WTC11 (cell line): ENCODE results near the gene CAPN1.

Source experiments
- ATF3 ChIP-seq: sonication (generic); formaldehyde crosslinking; conservative IDR thresholded peaks from 2 replicates; pipeline ENCODE4 v1.8.1; 2022; ENCODE audit warnings: mild to moderate bottlenecking, missing genetic modification reagents
- CREB1 ChIP-seq: sonication (generic); formaldehyde crosslinking; IDR thresholded peaks from 2 replicates; pipeline ENCODE4 v1.8.0; 2023; ENCODE audit warnings: mild to moderate bottlenecking, missing genetic modification reagents
- CTCF ChIP-seq: fragments of 200-600 bp; IDR thresholded peaks from 2 replicates; pipeline ENCODE4 v1.8.0; 2022; ENCODE audit warnings: antibody characterized with exemption
- E2F1 ChIP-seq: sonication (generic); formaldehyde crosslinking; IDR thresholded peaks from 2 replicates; pipeline ENCODE4 v1.8.0; 2022; ENCODE audit warnings: mild to moderate bottlenecking, missing genetic modification reagents
- MAX ChIP-seq: sonication (generic); formaldehyde crosslinking; IDR thresholded peaks from 2 replicates; pipeline ENCODE4 v1.8.0; 2022; ENCODE audit warnings: mild to moderate bottlenecking, missing genetic modification reagents
- NR3C1 ChIP-seq: sonication (generic); formaldehyde crosslinking; conservative IDR thresholded peaks from 2 replicates; pipeline ENCODE4 v1.8.1; 2023; ENCODE audit warnings: low read depth, mild to moderate bottlenecking, missing genetic modification reagents
- SMAD3 ChIP-seq: sonication (generic); formaldehyde crosslinking; IDR thresholded peaks from 2 replicates; pipeline ENCODE4 v1.8.0; 2022; ENCODE audit warnings: missing genetic modification reagents, mild to moderate bottlenecking, borderline replicate concordance

- TF ChIP-seq NR3C1 (CRISPR knock-in tag) (no peak), MAX (CRISPR knock-in tag) (no peak), E2F1 (CRISPR knock-in tag) (no peak), CTCF (no peak), SMAD3 (CRISPR knock-in tag) (no peak), ATF3 (CRISPR knock-in tag) (no peak), CREB1 (CRISPR knock-in tag) (no peak)
These were observed 11.6 kb upstream of the CAPN1 start, which contains the start of gene SPDYC for GRCh38 chr11:65170058-65170534.
